H1 (cell line): ENCODE results near the gene GALNT2. TPM values are rescaled to one million over a fixed set of nuclear protein-coding genes. Genes with fewer than 3 reads are reported as not detected.

ENCODE experiments used
- ATF2 ChIP-seq: IDR thresholded peaks from 2 replicates; pipeline ENCODE4 v1.6.1; 2012; ENCODE audit warnings: low read length, inconsistent platforms
- ZNF274 ChIP-seq: IDR thresholded peaks from 2 replicates; pipeline ENCODE4 v1.7.0; 2012; ENCODE audit warnings: low read length, borderline replicate concordance; ENCODE audit errors: extremely low read depth
- polyA plus RNA-seq, 7 experiments: library from polyadenylated mRNA; depleted of rRNA in 3 of 7; stranded (reverse) in 5 of 7; unstranded in 2 of 7; fragments of >200 nt in 5 of 7; fragments of 200-250 nt in 2 of 7; gene quantifications; 1 replicate in 5 of 7; 2 replicates in 1 of 7; 4 replicates in 1 of 7; pipeline versions ENCODE4 v1.2.1 to v1.2.3, GENCODE V29; 2011 to 2013; ENCODE audit warnings: missing spikeins in 2 of 7, mixed read lengths in 2 of 7
- total RNA-seq: library from RNA; stranded (reverse); fragmentation: NEBNext Ultra II Directional; extraction: Animal tissue kit (Norgen Biotek cat#: 25700); gene quantifications from 2 replicates; pipeline ENCODE4 v1.2.1, GENCODE V29; 2021

Gene GALNT2
- total and polyA plus RNA-seq, 2 of the 8 experiments (the other 6 are each of a cell fraction or from before 2014, with no cell fraction given), result 34.5 to 75.3 TPM

GRCh38 chr1:230100932-230101331 is 33.9 kb downstream of the GALNT2 start (continued):
- TF ChIP-seq ATF2 (no peak), ZNF274 (no peak)
